Activated B cell treated with CpG ODN at 0.5 μM for 24 hours (primary cell): Measurements from ENCODE around the gene GRK1. TPM values are rescaled to one million over a fixed set of nuclear protein-coding genes. Genes with fewer than 3 reads are reported as not detected.

ENCODE experiments used
- ATAC-seq: fragments of 200-7000 bp; cut with Tn5 transposase; one replicate; pipeline ENCODE4 v1.10.0; 2021; ENCODE audit warnings: low read depth, mild to moderate bottlenecking, moderate library complexity
- CTCF ChIA-PET: fragments of 350-600 bp; sonication (Branson Sonifier 250); formaldehyde crosslinking; loops from one replicate; lab custom pipeline; 2021; ENCODE audit warnings: antibody characterized with exemption; lab: Charles Lee
- POLR2A ChIA-PET: fragments of 350-600 bp; sonication (Branson Sonifier 250); formaldehyde crosslinking; loops from one replicate; lab custom pipeline; 2021; ENCODE audit warnings: antibody characterized with exemption; lab: Charles Lee
- DNase-seq: peaks from one replicate; pipeline ENCODE4 v3.0.0; 2022
- H3K27ac Mint-ChIP-seq: one replicate; pipeline ENCODE4 v1.8.0; 2020; ENCODE audit warnings: mixed read lengths
- H3K27me3 Mint-ChIP-seq: one replicate; pipeline ENCODE4 v1.8.0; 2021; ENCODE audit warnings: mixed read lengths
- H3K36me3 Mint-ChIP-seq: one replicate; pipeline ENCODE4 v1.8.0; 2021; ENCODE audit warnings: low read depth, mixed read lengths
- H3K4me1 Mint-ChIP-seq: one replicate; pipeline ENCODE4 v1.8.0; 2021; ENCODE audit warnings: mixed read lengths
- H3K4me3 Mint-ChIP-seq: one replicate; pipeline ENCODE4 v1.8.0; 2020; ENCODE audit warnings: mild to moderate bottlenecking, mixed read lengths
- H3K9me3 Mint-ChIP-seq: one replicate; pipeline ENCODE4 v1.8.0; 2020; ENCODE audit warnings: mixed read lengths
- CTCF ChIP-seq: fragments of 200-600 bp; IDR thresholded peaks from one replicate; pipeline ENCODE4 v1.8.0; 2022; ENCODE audit warnings: antibody characterized with exemption, mild to moderate bottlenecking
- intact Hi-C: fragments of 100-400 bp; cut with micrococcal nuclease; formaldehyde crosslinking; loops from one replicate; pipeline ENCODE4 v1.15.1; 2024
- total RNA-seq: library from RNA; stranded (reverse); gene quantifications from 2 replicates; pipeline ENCODE4 v1.2.3, GENCODE V29; 2022

GRK1 gene
- total RNA-seq, 1 donor from 2014 or later: 0.07 TPM

- no peak for TF ChIP-seq CTCF
- intact Hi-C loops: no loop called here
- Mint-ChIP-seq H3K4me1 (peaks cover 13% of the 10 kb centered on the region), H3K4me3 (no peak overlapping the region), H3K36me3 (no peaks in the 10 kb centered on the region), H3K9me3 (no peaks in the 10 kb centered on the region), H3K27ac (no peak overlapping the region), H3K27me3 (peaks cover 2% of the 10 kb centered on the region)
- CTCF ChIA-PET: no interaction called here
- ATAC-seq (no peak), DNase-seq (no peak)
- POLR2A ChIA-PET: no interaction called here
These were observed 62.4 kb downstream of the GRK1 start for GRCh38 chr13:113729187-113730019.

GRCh38 chr13:113730258-113730691 is 63.3 kb downstream of the GRK1 start:
- H3K36me3 Mint-ChIP-seq: no peaks in the 10 kb centered on the region
- no peaks in the 10 kb centered on the region for H3K9me3 Mint-ChIP-seq
- TF ChIP-seq CTCF: no peak
- no peak overlapping the region for H3K27ac Mint-ChIP-seq
- DNase-seq: no peak
- H3K27me3 Mint-ChIP-seq: peaks cover 2% of the 10 kb centered on the region
- CTCF ChIA-PET: no interaction called here
- H3K4me1 Mint-ChIP-seq: peaks cover 9% of the 10 kb centered on the region
- no peak overlapping the region for H3K4me3 Mint-ChIP-seq
- intact Hi-C loops: no loop called here
- ATAC-seq: no peak
- POLR2A ChIA-PET: no interaction called here

GRCh38 chr13:113730831-113731191 is 63.8 kb downstream of the GRK1 start:
- Mint-ChIP-seq H3K4me3 (no peak overlapping the region), H3K4me1 (peaks cover 9% of the 10 kb centered on the region), H3K9me3 (no peaks in the 10 kb centered on the region), H3K36me3 (no peaks in the 10 kb centered on the region), H3K27ac (no peak overlapping the region), H3K27me3 (peaks cover 2% of the 10 kb centered on the region)
- no peak for DNase-seq
- ChIA-PET CTCF (no interaction called here), POLR2A (interaction anchor here (0.6 kb wide), 1 partner anchor 1468 kb away, joined by 3 read pairs; no protein-coding TSS in a partner anchor)
- ATAC-seq: no peak
- intact Hi-C loops: no loop called here
- no peak for TF ChIP-seq CTCF

- ChIA-PET POLR2A (interaction anchor here (0.6 kb wide), 1 partner anchor 1468 kb away, joined by 3 read pairs; no protein-coding TSS in a partner anchor), CTCF (no interaction called here)
- peaks cover 9% of the 10 kb centered on the region for H3K4me1 Mint-ChIP-seq
- DNase-seq: no peak
- TF ChIP-seq CTCF: no peak
- H3K4me3 Mint-ChIP-seq: no peak overlapping the region
- no peak overlapping the region for H3K27ac Mint-ChIP-seq
- intact Hi-C loops: loop anchor here (2.0 kb wide), 1 partner anchor 27 kb away; the partner anchor contains the start of gene TMEM255B
- ATAC-seq: no peak
- H3K9me3 Mint-ChIP-seq: no peaks in the 10 kb centered on the region
- H3K36me3 Mint-ChIP-seq: no peaks in the 10 kb centered on the region
- peaks cover 2% of the 10 kb centered on the region for H3K27me3 Mint-ChIP-seq
These were observed 64.5 kb downstream of the GRK1 start for GRCh38 chr13:113731192-113732175.
